ENCODE measurements around the gene STARD3. TPM values are rescaled to one million over a fixed set of nuclear protein-coding genes. Genes with fewer than 3 reads are reported as not detected.
A peak's percentile ranks its signal among the peaks of the same experiment; 100 is the strongest.

STARD3 gene
- total RNA-seq, 4 donors from 2014 or later, result 51.7 to 156 (median 83.9) TPM

- no peaks in the 10 kb centered on the region for H3K36me3 ChIP-seq
- no peak overlapping the region for H3K4me3 ChIP-seq
- 5% methylated on average over 15 of the region's 16 CpGs for WGBS
- peaks cover 44% of the 10 kb centered on the region for H3K27me3 ChIP-seq
- no peaks in the 10 kb centered on the region for H3K9me3 ChIP-seq
- TF ChIP-seq POLR2AphosphoS5 (IDR thresholded peaks at IDR 0.05) (no peak), CTCF (IDR thresholded peaks at IDR 0.05) (peak; percentile 73 to 94), POLR2A (IDR thresholded peaks at IDR 0.05) (no peak), EP300 (IDR thresholded peaks at IDR 0.05) (no peak)
- peaks cover 66% of the 10 kb centered on the region for H3K4me1 ChIP-seq
- H3K27ac ChIP-seq, result no peak overlapping the region
- DNase-seq (ENCODE audit: low spot score in 2 of 2), result peak; percentile 91 to 95
Measured at GRCh38 chr17:39623356-39623950, 13.5 kb upstream of the STARD3 start.

- no peak for DNase-seq (ENCODE audit: low spot score in 2 of 2)
- Histone ChIP-seq H3K4me1 (peaks cover 65% of the 10 kb centered on the region), H3K27ac (no peak overlapping the region), H3K36me3 (no peaks in the 10 kb centered on the region), H3K9me3 (no peaks in the 10 kb centered on the region), H3K4me3 (no peak overlapping the region), H3K27me3 (peaks cover 47% of the 10 kb centered on the region)
- 64% methylated on average over 8 of the region's 8 CpGs for WGBS
- no peak for TF ChIP-seq CTCF (IDR thresholded peaks at IDR 0.05)
- TF ChIP-seq POLR2AphosphoS5 (IDR thresholded peaks at IDR 0.05), result no peak
Measured at GRCh38 chr17:39624313-39624712, 12.6 kb upstream of the STARD3 start.

- Histone ChIP-seq H3K4me1 (peaks cover 65% of the 10 kb centered on the region), H3K36me3 (no peaks in the 10 kb centered on the region), H3K9me3 (no peaks in the 10 kb centered on the region), H3K27me3 (peaks cover 51% of the 10 kb centered on the region), H3K4me3 (no peak overlapping the region), H3K27ac (peak overlapping the region; percentile 79)
- WGBS, result 41% methylated on average over 4 of the region's 5 CpGs
- TF ChIP-seq EP300 (IDR thresholded peaks at IDR 0.05) (no peak), POLR2AphosphoS5 (IDR thresholded peaks at IDR 0.05) (no peak), POLR2A (IDR thresholded peaks at IDR 0.05) (no peak), CTCF (IDR thresholded peaks at IDR 0.05) (no peak)
- no peak for DNase-seq (ENCODE audit: low spot score in 2 of 2)
Measured at GRCh38 chr17:39625198-39625785, 11.7 kb upstream of the STARD3 start.

- Histone ChIP-seq H3K27me3 (peaks cover 59% of the 10 kb centered on the region), H3K4me1 (peaks cover 65% of the 10 kb centered on the region), H3K4me3 (peak within 1 kb of the TSS; percentile 44), H3K9me3 (no peaks in the 10 kb centered on the region), H3K36me3 (no peaks in the 10 kb centered on the region), H3K27ac (peak within 1 kb of the TSS; percentile 79)
- 6% methylated on average over 29 of the region's 29 CpGs for WGBS
- DNase-seq (ENCODE audit: low spot score in 2 of 2), result no peak
- TF ChIP-seq EP300 (IDR thresholded peaks at IDR 0.05) (no peak), POLR2AphosphoS5 (IDR thresholded peaks at IDR 0.05) (no peak), POLR2A (IDR thresholded peaks at IDR 0.05) (no peak), CTCF (IDR thresholded peaks at IDR 0.05) (no peak)
Measured at GRCh38 chr17:39626171-39627046, 10.5 kb upstream of the STARD3 start, which contains the start of gene PPP1R1B. Gene PPP1R1B, plus strand, starts transcription at chr17:39626952. Its CDS starts 441 bp downstream, at chr17:39627393.
